HepG2 (cell line): Measurements from ENCODE around the gene TCF3. TPM values are rescaled to one million over a fixed set of nuclear protein-coding genes. Genes with fewer than 3 reads are reported as not detected.

Source experiments
- ATAC-seq: fragments of 200-7000 bp; cut with Tn5 transposase; 3 replicates; pipeline ENCODE4 v1.9.1; 2020; ENCODE audit warnings: mild to moderate bottlenecking, moderate library complexity
- BruUV-seq: library from RNA; stranded (reverse); fragments of 400-500 nt; replicated peaks from 2 replicates; lab custom pipeline; 2021; lab: Mats Ljungman, UMichigan
- CTCF ChIA-PET: fragments of 300-600 bp; formaldehyde crosslinking; extraction: SDS; loops from one replicate; lab custom pipeline; 2021; ENCODE audit warnings: low total read pairs, inconsistent platforms, low intra/inter-chr PET ratio; lab: Yijun Ruan, JAX
- POLR2A ChIA-PET: fragments of 350-600 bp; sonication (Branson Sonifier 250); formaldehyde crosslinking; loops from one replicate; lab custom pipeline; 2020; ENCODE audit warnings: antibody characterized with exemption, inconsistent platforms; lab: Yijun Ruan, JAX
- DNase-seq: peaks from one replicate; pipeline ENCODE4 v3.0.0-alpha.2; 2015; ENCODE audit warnings: low spot score
- FAIRE-seq: peaks from 3 replicates; lab custom pipeline; 2011; peaks lifted over from hg19 to GRCh38; lab: Jason Lieb, UNC
- H2AFZ ChIP-seq: one replicate; pipeline ENCODE4 v1.6.1; 2011; ENCODE audit warnings: low read length, inconsistent platforms
- H3K27ac ChIP-seq: fragments of 300-600 bp; 3 replicates; pipeline ENCODE4 v1.8.0; 2011; ENCODE audit warnings: mixed run types, mild to moderate bottlenecking, mixed read lengths, low read length, inconsistent platforms; ENCODE audit not compliant: insufficient read depth; ENCODE audit errors: extremely low read length
- H3K27me3 ChIP-seq, 2 experiments: fragments of 200-600 bp in 1 of 2; 2 replicates in 1 of 2; 3 replicates in 1 of 2; pipeline versions ENCODE4 v1.6.0 to v1.8.0; 2011; ENCODE audit warnings: low read length in 2 of 2, mild to moderate bottlenecking in 2 of 2, moderate library complexity in 2 of 2, inconsistent platforms in 1 of 2; ENCODE audit not compliant: insufficient read depth in 2 of 2, control insufficient read depth in 1 of 2
- H3K36me3 ChIP-seq, 2 experiments: fragments of 200-600 bp in 1 of 2; replicated peaks in 1 of 2; 2 replicates in 1 of 2; 3 replicates in 1 of 2; pipeline versions ENCODE4 v1.5.1 to v1.8.0; 2011; ENCODE audit warnings: low read length in 2 of 2, inconsistent platforms in 1 of 2; ENCODE audit not compliant: insufficient read depth in 2 of 2, control insufficient read depth in 1 of 2
- H3K4me1 ChIP-seq: 2 replicates; pipeline ENCODE4 v1.5.1; 2012; ENCODE audit warnings: low read length, inconsistent platforms; ENCODE audit not compliant: insufficient read depth
- H3K4me2 ChIP-seq: 2 replicates; pipeline ENCODE4 v1.6.0; 2011; ENCODE audit warnings: low read depth, low read length, inconsistent platforms
- H3K4me3 ChIP-seq, 3 experiments: fragments of 200-600 bp in 1 of 3; sonication (generic), shearing (Covaris generic) in 1 of 3; replicated peaks in 1 of 3; 2 replicates each; pipeline ENCODE4 v1.5.1; 2011 to 2016; ENCODE audit warnings: low read length in 3 of 3, inconsistent platforms in 2 of 3, low read depth in 2 of 3, mild to moderate bottlenecking in 2 of 3, control low read depth in 1 of 3, mixed read lengths in 1 of 3; ENCODE audit not compliant: insufficient read depth in 1 of 3
- H3K79me2 ChIP-seq: one replicate; pipeline ENCODE4 v1.6.1; 2011; ENCODE audit warnings: low read length, inconsistent platforms; ENCODE audit not compliant: insufficient read depth
- H3K9ac ChIP-seq: 2 replicates; pipeline ENCODE4 v1.6.0; 2011; ENCODE audit warnings: mild to moderate bottlenecking, low read depth, low read length, inconsistent platforms; ENCODE audit not compliant: insufficient read depth
- H3K9me3 ChIP-seq: 2 replicates; pipeline ENCODE4 v1.5.1; 2012; ENCODE audit warnings: mild to moderate bottlenecking, low read length
- H4K20me1 ChIP-seq: 2 replicates; pipeline ENCODE4 v1.6.0; 2011; ENCODE audit warnings: inconsistent platforms, mild to moderate bottlenecking, low read length, moderate library complexity; ENCODE audit not compliant: insufficient read depth
- ARNT2 ChIP-seq: sonication (generic); formaldehyde crosslinking; IDR thresholded peaks from 2 replicates; pipeline ENCODE4 v1.8.0; 2022; ENCODE audit warnings: mild to moderate bottlenecking, low read depth, missing genetic modification reagents, moderate library complexity
- E2F2 ChIP-seq: sonication (generic); formaldehyde crosslinking; IDR thresholded peaks from 2 replicates; pipeline ENCODE4 v1.4.0; 2020; ENCODE audit warnings: missing genetic modification reagents, borderline replicate concordance
- HES4 ChIP-seq: sonication (generic); formaldehyde crosslinking; IDR thresholded peaks from 2 replicates; pipeline ENCODE4 v1.9.0; 2021; ENCODE audit warnings: mild to moderate bottlenecking, missing genetic modification reagents, borderline replicate concordance
- IRX3 ChIP-seq: sonication (generic); formaldehyde crosslinking; IDR thresholded peaks from 2 replicates; pipeline ENCODE4 v1.8.1; 2023; ENCODE audit warnings: mild to moderate bottlenecking, low read depth, missing genetic modification reagents, borderline replicate concordance
- MYNN ChIP-seq: sonication (generic); formaldehyde crosslinking; IDR thresholded peaks from 2 replicates; pipeline ENCODE4 v1.4.0; 2020; ENCODE audit warnings: mild to moderate bottlenecking, low read depth, missing genetic modification reagents
- RFXAP ChIP-seq: sonication (generic); formaldehyde crosslinking; IDR thresholded peaks from 2 replicates; pipeline ENCODE4 v1.4.0; 2020; ENCODE audit warnings: missing genetic modification reagents, borderline replicate concordance
- SMAD3 ChIP-seq: sonication (generic); formaldehyde crosslinking; IDR thresholded peaks from 2 replicates; pipeline ENCODE4 v1.4.0; 2020; ENCODE audit warnings: missing genetic modification reagents
- SP1 ChIP-seq, 2 experiments: fragments of 450-650 bp in 1 of 2; sonication (generic) in 1 of 2; formaldehyde crosslinking in 1 of 2; IDR thresholded peaks; 2 replicates each; pipeline versions ENCODE4 v1.4.0 to v1.6.1; 2016 to 2020; ENCODE audit warnings: missing genetic modification reagents in 1 of 2
- SRSF1 ChIP-seq: fragments of 200-400 bp; formaldehyde crosslinking; optimal IDR thresholded peaks from 2 replicates; pipeline ENCODE3; 2017; ENCODE audit warnings: mild to moderate bottlenecking, low read depth, low read length, moderate library complexity
- TFDP2 ChIP-seq: sonication (generic); formaldehyde crosslinking; IDR thresholded peaks from 2 replicates; pipeline ENCODE4 v1.4.0; 2020; ENCODE audit warnings: missing genetic modification reagents
- TIGD3 ChIP-seq: sonication (generic); formaldehyde crosslinking; IDR thresholded peaks from 2 replicates; pipeline ENCODE4 v1.5.1; 2020; ENCODE audit warnings: mild to moderate bottlenecking, missing genetic modification reagents, borderline replicate concordance
- XBP1 ChIP-seq: sonication (generic); formaldehyde crosslinking; IDR thresholded peaks from 2 replicates; pipeline ENCODE4 v1.5.0; 2020; ENCODE audit warnings: missing genetic modification reagents
- ZBTB39 ChIP-seq: sonication (generic); formaldehyde crosslinking; IDR thresholded peaks from 2 replicates; pipeline ENCODE4 v1.5.0; 2020; ENCODE audit warnings: missing genetic modification reagents
- ZFP82 ChIP-seq: sonication (generic); formaldehyde crosslinking; IDR thresholded peaks from 2 replicates; pipeline ENCODE4 v1.5.1; 2020; ENCODE audit warnings: mild to moderate bottlenecking, missing genetic modification reagents, borderline replicate concordance
- ZNF160 ChIP-seq: sonication (generic); formaldehyde crosslinking; IDR thresholded peaks from 2 replicates; pipeline ENCODE4 v1.8.0; 2022; ENCODE audit warnings: mild to moderate bottlenecking, inconsistent platforms, missing genetic modification reagents
- ZNF83 ChIP-seq: sonication (generic); formaldehyde crosslinking; IDR thresholded peaks from 2 replicates; pipeline ENCODE4 v1.4.0; 2020; ENCODE audit warnings: missing genetic modification reagents, mild to moderate bottlenecking, borderline replicate concordance
- WGBS: methylation state at CpG from one replicate; pipeline ENCODE4 v1.1.6; 2017; ENCODE audit warnings: low lambda C conversion rate; 5-methylcytosine and 5-hydroxymethylcytosine counted together
- in situ Hi-C: cut with HindIII; loops from 2 replicates; pipeline ENCODE4 v1.10.0; 2017; ENCODE audit warnings: low pct_unique_long_range_greater_than_20kb; ENCODE audit not compliant: extremely low pct_ligation_motif_present
- intact Hi-C: fragments of 100-400 bp; cut with micrococcal nuclease; formaldehyde crosslinking; loops from one replicate; pipeline ENCODE4 v1.10.0; 2022; ENCODE audit not compliant: unreplicated experiment
- polyA plus RNA-seq, 8 experiments: library from polyadenylated mRNA; depleted of rRNA in 3 of 8; stranded (reverse) in 7 of 8; unstranded in 1 of 8; fragments of >200 nt; fragmentation: Illumina TruSeq in 4 of 8; extraction: Trizol in 4 of 8; gene quantifications; 2 replicates each; pipeline versions ENCODE4 v1.2.1 to v1.2.3, GENCODE V29; 2011 to 2016; ENCODE audit warnings: low read depth in 4 of 8, missing spikeins in 1 of 8, mixed read lengths in 1 of 8; ENCODE audit not compliant: insufficient read depth in 1 of 8
- total RNA-seq, 5 experiments: library from RNA; depleted of rRNA; stranded (reverse); fragments of >200 nt; fragmentation: Illumina TruSeq; extraction: Trizol; gene quantifications; 2 replicates each; pipeline ENCODE4 v1.2.3, GENCODE V29; 2016; ENCODE audit warnings: low read depth in 1 of 5

TCF3 gene
- total and polyA plus RNA-seq, 2 of the 13 experiments (the other 11 are each of a cell fraction or from before 2014, with no cell fraction given) = 51.4 to 53.2 TPM

- no peak for TF ChIP-seq ZBTB39
- no peak for TF ChIP-seq IRX3 (CRISPR knock-in tag)
- TF ChIP-seq ARNT2 = no peak
Observed at GRCh38 chr19:1683869-1684572, 31.6 kb upstream of the TCF3 start (continued).

GRCh38 chr19:1680976-1681375 is 28.6 kb upstream of the TCF3 start:
- no peaks in the 10 kb centered on the region for H4K20me1 ChIP-seq
- no peaks in the 10 kb centered on the region for H3K9me3 ChIP-seq
- H3K4me3 ChIP-seq = no peak overlapping the region
- 26% methylated on average over 4 of the region's 12 CpGs for WGBS
- POLR2A ChIA-PET = no interaction called here
- CTCF ChIA-PET = no interaction called here
- H3K27ac ChIP-seq = no peak overlapping the region
- no peak overlapping the region for H3K9ac ChIP-seq
- in situ Hi-C loops = no loop called here
- no peak for DNase-seq
- H2AFZ ChIP-seq = no peak overlapping the region
- no peaks in the 10 kb centered on the region for H3K36me3 ChIP-seq
- intact Hi-C loops = no loop called here
- H3K27me3 ChIP-seq = peaks cover 16 to 55% of the 10 kb centered on the region in 2 experiments
- H3K4me1 ChIP-seq = peaks cover 5% of the 10 kb centered on the region; the same call in 1 of the 2 replicates
- no peak for FAIRE-seq
- no peaks in the 10 kb centered on the region for H3K79me2 ChIP-seq
- BruUV-seq = no TSS peak
- H3K4me2 ChIP-seq = no peak overlapping the region
- ATAC-seq = no peak
- no peak for TF ChIP-seq RFXAP
- no peak for TF ChIP-seq SMAD3 (CRISPR knock-in tag)
- TF ChIP-seq ZNF160 = no peak
- TF ChIP-seq SRSF1 = no peak
- TF ChIP-seq E2F2 (CRISPR knock-in tag) = no peak
- no peak for TF ChIP-seq HES4 (CRISPR knock-in tag)
- no peak for TF ChIP-seq XBP1
- no peak for TF ChIP-seq ZFP82
- no peak for TF ChIP-seq ZNF83 (CRISPR knock-in tag)
- no peak for TF ChIP-seq TIGD3 (CRISPR knock-in tag)
- no peak for TF ChIP-seq SP1 (IDR thresholded peaks at IDR 0.05)
- no peak for TF ChIP-seq SP1 (CRISPR knock-in tag; IDR thresholded peaks at IDR 0.05)
- no peak for TF ChIP-seq TFDP2
- no peak for TF ChIP-seq MYNN (CRISPR knock-in tag)
